Kidney glomerular epithelial cell (primary cell): Measurements from ENCODE around the gene MPC1.
A peak's percentile ranks its signal among the peaks of the same experiment; 100 is the strongest.
"Not testable (repeated sequence)": the region's sequence is repeated elsewhere in the genome, so short reads cannot be mapped to it uniquely, and the experiment has no call there.

Source experiments
- DNase-seq: peaks from one replicate; lab custom pipeline; 2025; lab: John Stamatoyannopoulos, UW

The MPC1 gene

GRCh38 chr6:166381381-166381732 lies 1.4 kb downstream of the MPC1 start:
- no peak for DNase-seq

- no peak for DNase-seq
These were observed 2.9 kb downstream of the MPC1 start for GRCh38 chr6:166379800-166380199.

GRCh38 chr6:166379103-166379586 lies 3.6 kb downstream of the MPC1 start:
- DNase-seq: no peak

DNA sequence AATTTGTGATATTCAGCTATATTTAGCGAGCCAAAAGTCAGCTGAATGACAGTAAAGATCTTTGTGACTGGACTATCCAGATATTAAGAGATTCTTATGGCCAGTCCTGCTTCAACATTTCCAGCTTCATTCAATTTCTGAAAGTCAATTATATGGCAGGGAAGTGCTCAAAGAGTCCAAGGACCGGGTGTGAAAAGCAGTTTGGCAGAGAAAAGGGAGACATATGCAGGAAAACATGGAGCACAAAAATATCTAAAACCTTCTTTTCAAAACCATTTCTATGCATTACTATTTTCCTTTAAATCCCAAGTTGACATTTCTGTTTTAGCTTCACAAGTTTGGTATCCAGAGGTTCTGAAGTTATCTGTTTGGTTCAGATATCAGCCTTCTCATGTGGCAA lies 5.0 kb downstream of the MPC1 start:
- no peak for DNase-seq

DNA sequence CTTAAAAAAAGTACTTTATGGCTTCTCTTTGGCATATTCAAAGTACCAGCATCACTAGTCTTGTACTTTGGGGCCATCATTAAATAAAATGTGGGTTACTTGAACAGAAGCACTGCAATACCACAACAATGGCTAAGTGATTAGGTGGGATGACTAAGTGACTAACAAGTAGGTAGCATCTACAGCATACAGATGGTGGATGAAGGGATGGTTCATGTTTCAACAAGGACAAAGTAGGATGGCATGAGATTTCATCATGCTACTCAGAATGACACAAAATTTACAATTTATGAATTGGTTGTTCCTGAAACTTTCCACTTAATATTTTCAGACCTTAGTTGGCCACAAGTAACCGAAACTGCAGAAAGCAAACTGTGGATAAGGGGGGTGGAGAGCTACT lies 7.7 kb downstream of the MPC1 start:
- no peak for DNase-seq

- no peak for DNase-seq
These were observed 12.3 kb downstream of the MPC1 start for GRCh38 chr6:166370489-166370888.

GRCh38 chr6:166369782-166370181 lies 13.0 kb downstream of the MPC1 start:
- DNase-seq: no peak

GRCh38 chr6:166366921-166367320 lies 15.8 kb downstream of the MPC1 start:
- no peak for DNase-seq

- no peak for DNase-seq
These were observed 16.9 kb downstream of the MPC1 start for GRCh38 chr6:166365806-166366205.

DNA sequence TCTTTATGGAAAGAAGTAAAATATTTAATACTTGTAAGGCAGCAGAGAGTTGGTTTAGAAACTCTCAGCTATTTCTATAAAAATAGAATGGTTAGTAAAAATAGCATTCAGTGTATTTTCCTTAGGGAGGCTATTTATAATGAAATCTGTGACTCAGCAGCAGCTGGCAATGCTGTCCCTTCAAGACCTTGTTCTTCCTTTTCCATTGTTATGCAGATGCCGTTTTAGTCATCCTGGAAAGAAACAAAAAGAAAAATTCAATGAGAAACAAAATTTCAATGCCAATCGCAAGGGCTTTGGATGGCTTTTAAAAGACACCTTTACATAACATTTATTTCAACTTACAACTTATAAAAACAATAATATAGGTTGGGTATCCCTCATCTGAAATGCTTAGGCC lies 17.5 kb downstream of the MPC1 start:
- DNase-seq: no peak

- DNase-seq: no peak
These were observed 18.3 kb downstream of the MPC1 start for GRCh38 chr6:166364456-166364855.

- DNase-seq: not testable (repeated sequence)
These were observed 20.3 kb downstream of the MPC1 start for GRCh38 chr6:166362427-166362826.

DNA sequence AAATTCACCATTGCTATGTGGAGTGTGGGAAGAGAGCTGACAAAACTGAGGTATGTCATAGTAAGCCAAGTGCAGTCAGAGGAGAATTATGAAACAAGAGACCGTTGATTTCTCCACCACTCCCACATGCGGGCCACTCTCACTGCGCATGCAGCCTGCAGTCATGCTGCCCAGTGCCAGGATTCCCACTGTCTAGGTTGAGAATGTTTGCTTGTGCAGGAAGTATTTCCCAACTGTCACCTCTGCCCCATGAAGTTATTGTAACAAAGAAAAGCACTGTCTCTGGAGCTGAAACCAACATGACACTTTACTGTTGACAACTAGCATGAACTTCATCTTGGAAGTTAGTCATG lies 21.7 kb downstream of the MPC1 start:
- no peak for DNase-seq

- peak; percentile 15 for DNase-seq
These were observed 22.3 kb downstream of the MPC1 start for GRCh38 chr6:166360243-166361076.

GRCh38 chr6:166355552-166355951 lies 27.2 kb downstream of the MPC1 start:
- no peak for DNase-seq

DNA sequence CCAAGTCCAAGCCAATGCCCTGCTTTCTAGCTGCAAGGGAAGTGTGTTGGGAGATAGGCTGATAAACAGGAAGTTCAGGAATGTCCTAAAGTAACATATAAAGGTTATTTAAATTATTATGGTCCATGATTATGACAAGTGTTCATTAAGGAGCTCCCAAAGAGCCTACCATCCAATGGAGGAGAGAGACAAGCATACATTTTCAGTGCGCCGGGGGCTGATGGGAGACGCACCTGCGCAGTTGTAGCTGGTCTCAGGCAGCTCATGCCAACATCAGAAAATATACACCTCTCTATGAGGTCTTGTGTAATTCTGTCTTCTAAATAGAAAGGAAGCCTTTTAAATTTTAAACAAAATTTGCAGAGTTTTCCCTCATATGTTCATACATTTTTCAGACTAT lies 27.8 kb downstream of the MPC1 start:
- DNase-seq: no peak

GRCh38 chr6:166354143-166354542 lies 28.6 kb downstream of the MPC1 start:
- DNase-seq: no peak

DNA sequence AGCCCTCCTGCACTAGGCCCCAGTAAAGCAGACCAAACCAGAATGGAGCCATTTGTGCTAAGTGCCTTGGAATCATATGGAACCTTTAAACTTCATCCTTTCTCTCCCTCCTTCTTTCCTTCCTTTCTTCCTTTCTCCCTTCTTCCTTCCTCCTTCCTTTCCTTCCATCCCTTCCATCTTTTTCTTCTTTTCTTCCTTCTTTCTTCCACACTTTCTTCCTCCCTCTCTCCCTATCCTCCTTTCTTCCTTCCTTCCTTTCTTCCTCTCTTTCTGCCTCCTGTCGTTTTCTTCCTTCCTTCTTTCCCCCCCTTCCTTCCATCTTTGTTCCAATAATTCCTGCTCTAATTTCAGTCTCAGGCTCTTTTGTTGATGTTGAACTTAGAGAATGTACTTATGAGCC lies 29.2 kb downstream of the MPC1 start:
- no peak for DNase-seq

GRCh38 chr6:166352923-166353322 lies 29.8 kb downstream of the MPC1 start:
- DNase-seq: no peak

DNA sequence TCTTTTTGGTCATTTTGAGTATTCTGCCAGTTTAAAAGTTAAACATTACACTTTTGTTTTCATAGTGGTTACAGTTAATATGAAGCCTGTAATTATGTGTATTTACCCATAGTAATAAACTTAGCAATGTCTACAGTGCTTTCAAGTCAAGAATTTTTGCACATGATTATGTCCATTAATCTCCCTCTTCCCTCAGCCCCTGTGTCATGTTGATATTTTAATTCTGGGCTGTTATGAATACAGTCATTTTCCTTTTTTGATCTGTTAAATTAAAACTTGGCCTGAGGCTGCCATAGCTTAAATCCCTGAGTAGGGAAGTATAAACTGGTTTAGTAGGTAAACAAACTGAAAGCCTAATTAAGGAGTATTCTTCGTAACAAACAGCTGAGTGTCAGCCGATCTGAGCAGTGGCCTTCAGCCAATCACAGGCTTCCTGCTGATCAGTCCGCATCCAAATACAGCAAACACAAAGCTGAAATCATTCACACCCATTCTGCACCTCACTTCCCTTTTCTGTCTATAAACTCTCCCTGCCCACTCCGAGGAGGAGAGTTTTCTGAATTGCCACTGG lies 30.9 kb downstream of the MPC1 start:
- DNase-seq: no peak

DNA sequence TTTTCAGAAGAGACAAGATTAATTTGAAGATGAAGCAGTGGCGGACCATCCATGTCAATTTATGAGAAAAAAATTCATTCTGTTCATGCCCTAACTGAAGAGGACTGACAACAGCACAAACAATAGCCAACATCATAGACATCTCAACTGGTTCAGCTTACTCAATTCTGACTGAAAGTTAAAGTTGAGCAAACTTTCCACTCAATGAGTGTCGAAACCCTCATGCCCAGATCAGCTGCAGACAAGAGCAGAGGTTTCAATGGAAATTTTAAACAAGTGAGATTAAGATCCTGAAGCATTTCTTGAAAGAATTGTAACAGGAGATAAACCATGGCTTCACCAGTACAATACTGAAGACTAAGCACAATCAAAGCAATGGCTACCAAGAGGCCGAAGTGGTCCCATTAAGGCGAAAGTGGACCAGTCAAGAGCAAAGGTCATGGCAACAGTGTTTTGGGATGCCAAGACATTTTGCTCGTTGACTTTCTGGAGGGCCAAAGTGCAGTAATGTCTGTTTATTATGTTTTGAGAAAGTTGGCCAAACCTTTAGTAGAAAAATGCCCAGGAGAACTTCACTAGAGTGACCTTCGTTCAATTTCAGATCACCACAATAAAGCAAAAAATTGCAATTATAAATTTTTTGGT lies 34.3 kb downstream of the MPC1 start:
- DNase-seq: no peak

GRCh38 chr6:166346965-166347364 lies 35.8 kb downstream of the MPC1 start:
- no peak for DNase-seq

DNA sequence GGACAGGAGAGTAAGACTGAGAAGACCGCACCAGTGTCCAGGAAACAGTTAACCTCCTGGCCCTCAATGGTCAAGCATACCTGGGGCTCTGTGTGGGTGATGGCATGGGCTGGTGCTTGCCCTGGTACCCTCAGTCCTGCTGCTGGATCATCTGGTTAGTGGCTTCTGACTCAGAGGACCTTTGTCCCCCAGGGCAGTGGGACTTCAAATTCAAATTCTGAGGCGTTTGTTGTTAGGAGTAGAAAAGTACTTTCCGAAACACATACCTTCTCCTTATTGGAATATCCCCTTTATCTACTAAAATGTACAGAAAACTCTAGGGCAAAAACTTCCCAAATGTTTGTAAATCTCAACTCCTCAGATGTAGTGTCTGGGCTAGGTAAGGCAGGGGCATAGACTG lies 36.3 kb downstream of the MPC1 start:
- no peak for DNase-seq
